ENCODE data around the gene SFMBT2.

DNA sequence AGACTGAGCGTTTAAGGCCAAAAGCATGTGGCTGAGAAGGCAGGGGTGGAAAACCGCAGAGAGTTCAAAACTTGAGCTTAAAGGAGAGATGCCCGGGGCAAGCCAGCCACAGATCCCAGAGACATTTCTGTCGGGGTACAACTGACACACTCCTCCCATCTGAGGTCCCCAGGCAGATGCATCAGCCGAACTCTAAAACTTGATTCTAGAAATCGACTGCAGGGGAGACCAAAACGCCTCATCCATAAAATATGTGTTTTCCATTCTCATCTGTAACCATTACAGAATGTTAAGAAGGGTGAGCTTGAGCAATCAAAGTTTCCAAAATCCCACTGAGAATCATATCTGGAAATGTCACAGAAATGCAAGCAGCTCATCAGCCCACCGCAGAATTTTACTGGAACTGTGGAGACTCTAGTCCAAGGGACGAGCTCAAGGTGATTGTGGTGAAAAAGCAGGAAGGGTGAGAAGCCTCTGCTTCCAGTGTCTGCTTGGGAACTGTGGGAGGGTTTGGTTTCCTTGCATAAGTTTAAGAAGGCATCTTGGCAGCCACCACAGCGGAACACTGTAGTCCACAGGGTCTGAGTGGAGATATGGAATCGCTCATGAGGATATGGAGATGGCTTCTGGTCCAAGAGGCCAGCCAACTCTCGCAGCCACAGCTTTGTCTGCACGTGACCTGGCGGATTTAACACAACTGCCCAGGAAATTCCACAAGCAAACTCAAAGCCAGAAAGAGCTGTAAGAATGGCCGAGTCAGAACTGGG is 249.2 kb downstream of the SFMBT2 start:
- TF ChIP-seq, protein P1, sequence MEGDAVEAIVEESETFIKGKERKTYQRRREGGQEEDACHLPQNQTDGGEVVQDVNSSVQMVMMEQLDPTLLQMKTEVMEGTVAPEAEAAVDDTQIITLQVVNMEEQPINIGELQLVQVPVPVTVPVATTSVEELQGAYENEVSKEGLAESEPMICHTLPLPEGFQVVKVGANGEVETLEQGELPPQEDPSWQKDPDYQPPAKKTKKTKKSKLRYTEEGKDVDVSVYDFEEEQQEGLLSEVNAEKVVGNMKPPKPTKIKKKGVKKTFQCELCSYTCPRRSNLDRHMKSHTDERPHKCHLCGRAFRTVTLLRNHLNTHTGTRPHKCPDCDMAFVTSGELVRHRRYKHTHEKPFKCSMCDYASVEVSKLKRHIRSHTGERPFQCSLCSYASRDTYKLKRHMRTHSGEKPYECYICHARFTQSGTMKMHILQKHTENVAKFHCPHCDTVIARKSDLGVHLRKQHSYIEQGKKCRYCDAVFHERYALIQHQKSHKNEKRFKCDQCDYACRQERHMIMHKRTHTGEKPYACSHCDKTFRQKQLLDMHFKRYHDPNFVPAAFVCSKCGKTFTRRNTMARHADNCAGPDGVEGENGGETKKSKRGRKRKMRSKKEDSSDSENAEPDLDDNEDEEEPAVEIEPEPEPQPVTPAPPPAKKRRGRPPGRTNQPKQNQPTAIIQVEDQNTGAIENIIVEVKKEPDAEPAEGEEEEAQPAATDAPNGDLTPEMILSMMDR (IDR thresholded peaks at IDR 0.05): no peak
- no peak for TF ChIP-seq POLR2A (IDR thresholded peaks at IDR 0.05)

All from body of pancreas (tissue), 4 donors.